Muscle layer of duodenum (tissue), 2 donors: ENCODE data around the gene ARFGAP2.
A peak's percentile ranks its signal among the peaks of the same experiment; 100 is the strongest.
"Not testable (repeated sequence)": the region's sequence is repeated elsewhere in the genome, so short reads cannot be mapped to it uniquely, and the experiment has no call there.

Source experiments
- H3K27ac ChIP-seq: one replicate; pipeline ENCODE4 v1.7.0; 2013; ENCODE audit warnings: mild to moderate bottlenecking, low read length
- H3K27me3 ChIP-seq: one replicate; pipeline ENCODE4 v1.7.0; 2013; ENCODE audit warnings: low read depth, mild to moderate bottlenecking, control low read depth, low read length
- H3K36me3 ChIP-seq, 2 donors: one replicate each; pipeline ENCODE4 v1.7.0; 2013; ENCODE audit warnings: low read length in 2 of 2, control low read depth in 1 of 2, mild to moderate bottlenecking in 1 of 2; ENCODE audit not compliant: insufficient read depth in 2 of 2, control insufficient read depth in 1 of 2
- H3K4me1 ChIP-seq, 2 donors: one replicate each; pipeline ENCODE4 v1.7.0; 2013; ENCODE audit warnings: low read length in 2 of 2, mild to moderate bottlenecking in 2 of 2, control low read depth in 1 of 2, moderate library complexity in 1 of 2; ENCODE audit not compliant: insufficient read depth in 2 of 2, control insufficient read depth in 1 of 2
- H3K4me3 ChIP-seq, 2 donors: one replicate each; pipeline ENCODE4 v1.7.0; 2013; ENCODE audit warnings: low read length in 2 of 2, low read depth in 1 of 2, mild to moderate bottlenecking in 1 of 2
- H3K9me3 ChIP-seq, 2 donors: one replicate each; pipeline ENCODE4 v1.7.0; 2013; ENCODE audit warnings: low read length in 2 of 2, control low read depth in 1 of 2, mild to moderate bottlenecking in 1 of 2; ENCODE audit not compliant: control insufficient read depth in 1 of 2
- donor health status: healthy.

The ARFGAP2 gene

GRCh38 chr11:47124675-47125074 is 52.0 kb downstream of the ARFGAP2 start:
- Histone ChIP-seq H3K4me3 (no peak overlapping the region), H3K36me3 (no peaks in the 10 kb centered on the region), H3K4me1 (no peaks in the 10 kb centered on the region), H3K27me3 (no peaks in the 10 kb centered on the region), H3K27ac (no peak overlapping the region), H3K9me3 (no peaks in the 10 kb centered on the region)

DNA sequence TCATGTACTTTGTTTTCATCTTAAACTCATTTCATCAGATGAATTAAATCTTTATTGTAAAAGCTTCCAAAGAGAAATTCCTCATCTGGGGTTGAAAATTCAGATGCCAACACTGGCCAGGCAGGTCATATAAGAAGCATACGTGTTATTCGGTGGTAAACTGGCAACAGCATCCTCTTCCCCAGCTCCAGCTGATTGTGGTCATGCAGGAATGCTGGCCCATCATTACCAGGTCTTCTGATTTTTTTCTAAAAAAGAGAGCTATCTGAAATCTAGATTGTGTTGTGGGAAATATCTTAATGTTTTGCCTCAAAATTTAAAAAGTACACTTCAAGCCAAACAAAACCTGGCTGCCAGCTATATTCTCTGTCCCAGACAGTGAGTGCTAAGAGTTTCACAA is 53.6 kb downstream of the ARFGAP2 start:
- Histone ChIP-seq H3K9me3 (no peaks in the 10 kb centered on the region), H3K36me3 (no peaks in the 10 kb centered on the region), H3K4me1 (no peaks in the 10 kb centered on the region), H3K27me3 (no peaks in the 10 kb centered on the region), H3K27ac (no peak overlapping the region), H3K4me3 (no peak overlapping the region)

- Histone ChIP-seq H3K27ac (no peak overlapping the region), H3K27me3 (no peaks in the 10 kb centered on the region), H3K9me3 (no peaks in the 10 kb centered on the region), H3K36me3 (no peaks in the 10 kb centered on the region), H3K4me1 (no peaks in the 10 kb centered on the region), H3K4me3 (no peak overlapping the region)
These were observed 54.9 kb downstream of the ARFGAP2 start for GRCh38 chr11:47121731-47122130.

DNA sequence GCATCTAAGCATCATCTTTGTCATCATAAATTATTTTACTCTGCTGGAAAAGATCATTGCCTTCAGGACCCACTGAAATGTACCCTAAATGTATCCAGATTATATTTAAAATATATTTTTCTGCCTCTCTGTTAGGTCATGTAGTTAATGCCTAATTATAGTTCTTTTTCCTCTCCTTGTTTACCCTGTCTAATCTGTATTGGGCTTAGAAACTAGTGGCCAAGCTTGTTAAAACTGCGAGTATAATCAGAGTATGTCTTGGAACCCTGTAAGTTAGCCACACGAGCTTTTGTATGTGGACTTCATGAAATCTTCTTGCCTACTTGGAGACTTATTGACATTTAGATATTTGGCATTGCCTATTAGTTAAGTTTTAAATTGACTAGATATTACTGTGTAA is 55.6 kb downstream of the ARFGAP2 start:
- no peaks in the 10 kb centered on the region for H3K9me3 ChIP-seq
- H3K36me3 ChIP-seq, result no peaks in the 10 kb centered on the region
- H3K4me3 ChIP-seq, result no peak overlapping the region
- no peaks in the 10 kb centered on the region for H3K27me3 ChIP-seq
- no peaks in the 10 kb centered on the region for H3K4me1 ChIP-seq
- H3K27ac ChIP-seq, result no peak overlapping the region

- H3K4me1 ChIP-seq, H3K9me3 ChIP-seq, H3K27me3 ChIP-seq, H3K27ac ChIP-seq, H3K36me3 ChIP-seq: not testable (repeated sequence)
- peak overlapping the region in 1 of 2 donors; percentile 24 for H3K4me3 ChIP-seq
These were observed 57.6 kb downstream of the ARFGAP2 start for GRCh38 chr11:47118958-47119688.
